Breast epithelium (tissue), 3 donors: Measurements from ENCODE around the gene SPRED1.

ENCODE experiments used
- POLR2A ChIP-seq: fragments of 450-650 bp; IDR thresholded peaks from one replicate; pipeline ENCODE4 v1.6.1; 2016; ENCODE audit warnings: antibody characterized with exemption, mild to moderate bottlenecking, moderate library complexity
- POLR2AphosphoS5 ChIP-seq, 3 donors: sonication (generic); formaldehyde crosslinking; IDR thresholded peaks; one replicate each; pipeline ENCODE4 v1.6.1; 2017; ENCODE audit warnings: antibody characterized with exemption in 3 of 3
- TF ChIP-seq, protein P1 (sequence below), 3 donors: fragments of 450-650 bp; IDR thresholded peaks; one replicate each; pipeline ENCODE4 v1.5.1; 2016 to 2017; ENCODE audit warnings: antibody characterized with exemption in 3 of 3, mild to moderate bottlenecking in 3 of 3, moderate library complexity in 3 of 3

DNA sequence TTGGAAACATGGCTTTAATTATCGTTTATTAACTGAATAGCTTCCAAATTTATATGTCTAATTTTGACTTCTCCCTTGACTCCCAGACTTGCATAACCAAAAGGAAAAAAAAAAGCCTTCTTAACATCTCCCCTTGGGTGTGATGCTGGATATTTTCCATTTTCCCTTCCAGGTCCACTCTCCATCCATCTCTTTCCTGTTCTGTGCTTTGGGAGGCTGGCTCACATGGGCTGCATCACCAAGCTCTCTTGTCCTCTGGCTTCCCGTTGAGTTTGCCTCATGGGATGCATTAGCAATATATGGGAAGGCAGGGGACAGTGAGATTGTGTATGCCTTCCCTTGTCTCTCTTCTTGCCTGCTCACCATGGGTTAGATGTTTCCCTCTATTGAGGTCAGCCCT, 123.4 kb downstream of the SPRED1 start:
- TF ChIP-seq, protein P1, sequence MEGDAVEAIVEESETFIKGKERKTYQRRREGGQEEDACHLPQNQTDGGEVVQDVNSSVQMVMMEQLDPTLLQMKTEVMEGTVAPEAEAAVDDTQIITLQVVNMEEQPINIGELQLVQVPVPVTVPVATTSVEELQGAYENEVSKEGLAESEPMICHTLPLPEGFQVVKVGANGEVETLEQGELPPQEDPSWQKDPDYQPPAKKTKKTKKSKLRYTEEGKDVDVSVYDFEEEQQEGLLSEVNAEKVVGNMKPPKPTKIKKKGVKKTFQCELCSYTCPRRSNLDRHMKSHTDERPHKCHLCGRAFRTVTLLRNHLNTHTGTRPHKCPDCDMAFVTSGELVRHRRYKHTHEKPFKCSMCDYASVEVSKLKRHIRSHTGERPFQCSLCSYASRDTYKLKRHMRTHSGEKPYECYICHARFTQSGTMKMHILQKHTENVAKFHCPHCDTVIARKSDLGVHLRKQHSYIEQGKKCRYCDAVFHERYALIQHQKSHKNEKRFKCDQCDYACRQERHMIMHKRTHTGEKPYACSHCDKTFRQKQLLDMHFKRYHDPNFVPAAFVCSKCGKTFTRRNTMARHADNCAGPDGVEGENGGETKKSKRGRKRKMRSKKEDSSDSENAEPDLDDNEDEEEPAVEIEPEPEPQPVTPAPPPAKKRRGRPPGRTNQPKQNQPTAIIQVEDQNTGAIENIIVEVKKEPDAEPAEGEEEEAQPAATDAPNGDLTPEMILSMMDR (IDR thresholded peaks at IDR 0.05), result no peak
- TF ChIP-seq POLR2A (no peak), POLR2AphosphoS5 (IDR thresholded peaks at IDR 0.05) (no peak)
